CD4-positive, CD25-positive, alpha-beta regulatory T cell (primary cell): ENCODE measurements around the gene ARHGAP44. TPM values are rescaled to one million over a fixed set of nuclear protein-coding genes. Genes with fewer than 3 reads are reported as not detected.

Experiments
- ATAC-seq, 2 donors: fragments of 150-1000 bp; cut with Tn5 transposase; one replicate each; pipeline ENCODE4 v1.10.0; 2021; ENCODE audit warnings: low read depth in 2 of 2, moderate number of reproducible peaks in 2 of 2, moderate library complexity in 1 of 2
- DNase-seq, 3 donors: peaks; one replicate each; pipeline versions ENCODE4 v3.0.0 to v3.0.0-alpha.2; 2012 to 2022; ENCODE audit warnings: mixed read lengths in 1 of 3
- H3K27ac ChIP-seq: one replicate; pipeline ENCODE4 v1.7.0; 2013; ENCODE audit warnings: mild to moderate bottlenecking, low read length; ENCODE audit not compliant: insufficient read depth, poor library complexity, severe bottlenecking
- H3K27me3 ChIP-seq: one replicate; pipeline ENCODE4 v1.7.0; 2013; ENCODE audit warnings: low read length; ENCODE audit not compliant: control insufficient read depth, insufficient read depth
- H3K36me3 ChIP-seq: one replicate; pipeline ENCODE4 v1.7.0; 2013; ENCODE audit warnings: mild to moderate bottlenecking, low read length, moderate library complexity; ENCODE audit not compliant: control insufficient read depth, insufficient read depth
- H3K4me1 ChIP-seq: 2 replicates; pipeline ENCODE4 v1.7.0; 2013; ENCODE audit warnings: mild to moderate bottlenecking, low read length; ENCODE audit not compliant: insufficient read depth, control insufficient read depth, poor library complexity, severe bottlenecking
- H3K4me3 ChIP-seq: one replicate; pipeline ENCODE4 v1.7.0; 2013; ENCODE audit warnings: low read depth, mild to moderate bottlenecking, low read length, moderate library complexity
- H3K9me3 ChIP-seq, 2 experiments: 1 replicate in 1 of 2; 2 replicates in 1 of 2; pipeline ENCODE4 v1.7.0; 2013; ENCODE audit warnings: low read length in 2 of 2, mild to moderate bottlenecking in 1 of 2, moderate library complexity in 1 of 2; ENCODE audit not compliant: control insufficient read depth in 2 of 2
- H3K27ac Mint-ChIP-seq, 3 donors: one replicate each; pipeline ENCODE4 v1.8.0; 2020 to 2022; ENCODE audit warnings: mild to moderate bottlenecking in 3 of 3, mixed read lengths in 3 of 3, moderate library complexity in 2 of 3
- H3K27me3 Mint-ChIP-seq: one replicate; pipeline ENCODE4 v1.8.0; 2022; ENCODE audit warnings: mild to moderate bottlenecking, mixed read lengths
- H3K36me3 Mint-ChIP-seq: one replicate; pipeline ENCODE4 v1.8.0; 2020; ENCODE audit warnings: mixed read lengths
- H3K4me1 Mint-ChIP-seq, 4 donors: one replicate each; pipeline ENCODE4 v1.8.0; 2020 to 2022; ENCODE audit warnings: mixed read lengths in 4 of 4, mild to moderate bottlenecking in 1 of 4
- H3K4me3 Mint-ChIP-seq, 4 donors: one replicate each; pipeline ENCODE4 v1.8.0; 2020 to 2022; ENCODE audit warnings: mild to moderate bottlenecking in 4 of 4, mixed read lengths in 4 of 4, moderate library complexity in 3 of 4
- H3K9me3 Mint-ChIP-seq, 7 donors: one replicate each; pipeline ENCODE4 v1.8.0; 2020 to 2022; ENCODE audit warnings: mixed read lengths in 7 of 7, mild to moderate bottlenecking in 3 of 7, moderate library complexity in 2 of 7
- polyA plus RNA-seq, 4 donors: library from polyadenylated mRNA; unstranded; fragments of 300-500 nt; fragmentation: Illumina TruSeq; gene quantifications; one replicate each; pipeline ENCODE4 v1.2.3, GENCODE V29; 2021
- total RNA-seq: library from RNA; stranded (reverse); gene quantifications from one replicate; pipeline ENCODE4 v1.2.3, GENCODE V29; 2022

The ARHGAP44 gene
- total and polyA plus RNA-seq, 5 donors from 2014 or later = 0.10 to 0.95 TPM; not detected in 3

DNA sequence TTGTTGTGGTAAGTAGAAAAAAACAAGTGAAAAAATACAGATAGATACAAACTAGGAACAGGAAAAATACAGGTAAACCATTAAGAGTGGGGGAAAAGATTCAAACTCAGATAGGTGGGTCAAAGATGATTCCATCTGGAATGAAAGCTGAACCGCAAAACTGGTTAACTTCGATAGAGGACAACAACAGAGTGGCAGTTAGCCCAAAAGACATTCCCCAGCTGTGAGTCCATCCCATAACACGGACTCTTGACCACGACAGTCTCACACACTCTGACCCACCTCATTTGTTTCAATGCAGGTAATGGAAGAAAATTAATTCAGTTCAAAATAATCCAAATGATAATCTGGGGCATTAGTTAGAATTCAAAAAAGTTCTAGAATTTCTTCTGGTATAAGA lies 215.0 kb downstream of the ARHGAP44 start:
- Histone ChIP-seq H3K27me3 (no peaks in the 10 kb centered on the region), H3K4me1 (no peaks in the 10 kb centered on the region), H3K4me3 (no peak overlapping the region), H3K27ac (no peak overlapping the region), H3K36me3 (peaks cover 86% of the 10 kb centered on the region), H3K9me3 (no peaks in the 10 kb centered on the region)
- H3K27ac Mint-ChIP-seq = peak overlapping the region in 1 of 3 donors; percentile 78
- no peaks in the 10 kb centered on the region for H3K27me3 Mint-ChIP-seq
- peaks cover 0 to 2% (median 0%) of the 10 kb centered on the region in 7 donors for H3K9me3 Mint-ChIP-seq
- no peak overlapping the region for H3K4me3 Mint-ChIP-seq
- H3K36me3 Mint-ChIP-seq = peaks cover 26% of the 10 kb centered on the region
- H3K4me1 Mint-ChIP-seq = peaks cover 0 to 5% (median 0%) of the 10 kb centered on the region in 4 donors
- DNase-seq = no peak
- no peak for ATAC-seq

DNA sequence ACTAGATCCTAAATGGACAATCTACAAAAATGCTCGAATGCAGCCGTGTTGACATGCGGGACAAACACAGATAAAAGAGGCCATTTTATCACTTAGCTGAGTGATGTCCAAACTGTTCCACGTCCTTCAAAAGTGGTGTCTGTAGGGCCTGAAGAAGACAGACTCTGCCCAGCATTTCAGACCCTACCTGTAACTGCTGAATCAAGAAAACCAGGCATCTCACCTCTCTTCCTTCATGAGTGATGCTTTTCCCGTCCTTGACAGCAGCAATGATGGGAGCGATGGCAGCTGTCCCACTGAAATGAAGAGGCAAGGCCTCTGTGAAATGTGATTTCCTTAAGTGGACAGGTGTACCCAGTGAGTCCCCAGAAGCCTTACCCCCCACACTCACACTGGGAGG lies 216.2 kb downstream of the ARHGAP44 start:
- no peaks in the 10 kb centered on the region for H3K9me3 ChIP-seq
- Mint-ChIP-seq H3K36me3 (peaks cover 30% of the 10 kb centered on the region), H3K9me3 (peaks cover 0 to 2% (median 0%) of the 10 kb centered on the region in 7 donors), H3K27ac (peak overlapping the region in 1 of 3 donors; percentile 75), H3K4me1 (peaks cover 0 to 7% (median 0%) of the 10 kb centered on the region in 4 donors), H3K4me3 (no peak overlapping the region), H3K27me3 (no peaks in the 10 kb centered on the region)
- no peaks in the 10 kb centered on the region for H3K27me3 ChIP-seq
- H3K36me3 ChIP-seq = peaks cover 87% of the 10 kb centered on the region
- H3K4me3 ChIP-seq = no peak overlapping the region
- no peak overlapping the region for H3K27ac ChIP-seq
- no peaks in the 10 kb centered on the region for H3K4me1 ChIP-seq
- DNase-seq (no peak), ATAC-seq (no peak)

DNA sequence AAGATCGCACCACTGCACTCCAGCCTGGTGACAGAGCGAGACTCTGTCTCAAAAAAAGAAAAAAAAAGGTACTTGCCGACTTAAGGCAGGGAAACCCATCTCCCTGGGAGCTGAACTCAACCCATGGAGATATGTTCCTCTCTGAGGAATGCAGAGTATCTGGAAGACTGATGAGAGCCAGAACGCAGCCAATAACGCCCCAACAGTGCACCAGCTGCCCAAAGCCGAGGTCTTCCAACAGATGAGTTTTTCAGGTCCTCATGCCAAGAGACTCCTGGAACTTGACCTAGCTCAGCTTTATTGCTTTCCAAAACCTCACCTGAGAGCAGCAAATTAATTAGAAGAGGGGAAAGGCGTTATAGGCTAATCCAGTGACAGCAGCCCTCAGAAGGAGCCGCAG lies 219.2 kb downstream of the ARHGAP44 start:
- DNase-seq (no peak), ATAC-seq (no peak)
- Histone ChIP-seq H3K4me1 (no peaks in the 10 kb centered on the region), H3K36me3 (peaks cover 91% of the 10 kb centered on the region), H3K27ac (no peak overlapping the region), H3K27me3 (no peaks in the 10 kb centered on the region), H3K4me3 (no peak overlapping the region), H3K9me3 (no peaks in the 10 kb centered on the region)
- Mint-ChIP-seq H3K27me3 (no peaks in the 10 kb centered on the region), H3K36me3 (peaks cover 48% of the 10 kb centered on the region), H3K4me1 (peaks cover 0 to 9% (median 5%) of the 10 kb centered on the region in 4 donors), H3K9me3 (peaks cover 0 to 2% (median 0%) of the 10 kb centered on the region in 7 donors), H3K4me3 (no peak overlapping the region), H3K27ac (peak overlapping the region in 2 of 3 donors; percentile 6 to 13)

DNA sequence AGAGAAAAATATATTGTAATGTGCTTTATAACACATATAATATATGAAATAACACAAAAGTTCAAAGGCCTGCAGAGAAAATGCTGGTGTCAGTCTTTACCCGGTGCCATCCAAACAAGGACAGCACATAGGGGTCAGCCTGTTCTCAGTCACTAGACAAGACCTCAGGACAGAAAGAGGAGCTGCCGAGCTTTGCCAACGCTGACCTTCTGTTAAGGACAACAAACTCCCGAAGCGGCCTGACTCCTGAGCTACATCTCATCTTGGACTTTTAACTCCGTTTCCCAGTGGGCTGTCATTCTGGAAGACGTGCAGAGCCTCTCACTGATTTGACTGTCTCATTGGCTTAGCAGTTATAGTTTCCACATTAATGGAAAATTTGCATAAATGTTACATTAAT lies 221.7 kb downstream of the ARHGAP44 start:
- Mint-ChIP-seq H3K4me3 (no peak overlapping the region), H3K9me3 (no peaks in the 10 kb centered on the region), H3K27ac (no peak overlapping the region), H3K4me1 (peaks cover 14 to 27% (median 20%) of the 10 kb centered on the region in 4 donors), H3K36me3 (peaks cover 48% of the 10 kb centered on the region), H3K27me3 (no peaks in the 10 kb centered on the region)
- Histone ChIP-seq H3K4me3 (no peak overlapping the region), H3K4me1 (no peaks in the 10 kb centered on the region), H3K27me3 (no peaks in the 10 kb centered on the region), H3K27ac (no peak overlapping the region), H3K36me3 (peaks cover 87% of the 10 kb centered on the region), H3K9me3 (no peaks in the 10 kb centered on the region)
- DNase-seq = no peak
- ATAC-seq = no peak

DNA sequence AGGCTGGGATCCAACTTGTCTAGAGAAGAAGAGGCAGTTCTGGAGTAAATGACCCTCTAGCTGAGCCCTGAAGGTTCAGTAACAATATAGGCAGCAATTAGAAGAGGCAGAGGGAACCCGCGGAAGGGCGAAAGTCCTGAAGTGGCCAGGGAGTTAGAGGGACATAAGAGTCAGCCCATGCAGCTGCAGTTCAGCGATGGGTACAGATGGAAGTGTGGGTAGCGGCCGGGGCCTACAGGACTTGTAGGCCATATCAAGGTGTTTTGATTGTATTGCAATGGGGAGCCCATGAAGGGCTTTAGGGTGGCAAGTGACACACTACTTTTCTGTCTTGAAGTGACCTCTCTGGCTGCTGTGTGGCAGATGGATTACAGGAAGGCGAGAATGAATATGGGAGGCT lies 225.5 kb downstream of the ARHGAP44 start:
- H3K9me3 Mint-ChIP-seq = no peaks in the 10 kb centered on the region
- H3K4me1 Mint-ChIP-seq = peaks cover 14 to 51% (median 33%) of the 10 kb centered on the region in 4 donors
- ATAC-seq (no peak), DNase-seq (no peak)
- Histone ChIP-seq H3K27me3 (no peaks in the 10 kb centered on the region), H3K4me1 (peaks cover 18% of the 10 kb centered on the region), H3K27ac (no peak overlapping the region), H3K36me3 (peaks cover 57% of the 10 kb centered on the region), H3K4me3 (no peak overlapping the region), H3K9me3 (no peaks in the 10 kb centered on the region)
- peaks cover 46% of the 10 kb centered on the region for H3K36me3 Mint-ChIP-seq
- H3K27ac Mint-ChIP-seq = peak overlapping the region; percentile 69 to 99 (median 82)
- peak overlapping the region; percentile 42 to 94 (median 69) for H3K4me3 Mint-ChIP-seq
- no peaks in the 10 kb centered on the region for H3K27me3 Mint-ChIP-seq

DNA sequence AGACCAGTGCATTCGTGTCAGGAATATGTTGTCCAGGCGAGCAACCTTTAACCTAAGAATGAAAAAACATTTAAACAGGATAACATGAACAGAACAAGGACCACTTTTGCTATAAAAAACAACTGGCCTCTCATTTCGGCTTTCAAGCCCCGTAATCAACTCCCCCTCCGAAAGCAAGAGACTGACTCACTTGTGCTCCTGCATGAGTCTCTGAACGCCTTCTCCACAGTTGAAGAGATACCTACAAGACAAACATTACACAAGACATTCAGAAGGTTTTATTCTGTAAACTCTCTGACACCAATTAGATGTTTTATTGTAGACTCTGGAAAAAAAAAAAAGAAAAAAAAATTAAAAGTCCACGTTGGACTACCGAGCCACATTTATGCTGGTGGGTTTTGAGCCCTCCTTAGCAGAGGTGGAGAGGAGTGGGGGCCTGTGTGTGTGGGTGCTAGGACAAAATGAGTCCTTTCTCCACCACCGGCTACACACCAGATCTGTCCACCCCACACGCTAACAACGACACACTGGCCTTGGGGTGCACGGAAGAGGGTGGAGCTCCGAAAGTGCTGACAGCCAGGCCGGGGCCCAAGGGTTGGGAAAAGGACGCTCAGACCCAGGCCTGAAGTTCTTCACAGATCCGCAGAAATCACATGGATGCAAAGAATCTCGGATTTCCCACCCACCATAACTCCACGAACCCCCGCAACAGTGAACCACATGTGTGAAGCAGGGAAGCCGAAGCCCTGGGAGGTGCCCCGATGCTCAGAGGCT lies 227.8 kb downstream of the ARHGAP44 start:
- Histone ChIP-seq H3K27me3 (no peaks in the 10 kb centered on the region), H3K27ac (peak overlapping the region; percentile 73)

DNA sequence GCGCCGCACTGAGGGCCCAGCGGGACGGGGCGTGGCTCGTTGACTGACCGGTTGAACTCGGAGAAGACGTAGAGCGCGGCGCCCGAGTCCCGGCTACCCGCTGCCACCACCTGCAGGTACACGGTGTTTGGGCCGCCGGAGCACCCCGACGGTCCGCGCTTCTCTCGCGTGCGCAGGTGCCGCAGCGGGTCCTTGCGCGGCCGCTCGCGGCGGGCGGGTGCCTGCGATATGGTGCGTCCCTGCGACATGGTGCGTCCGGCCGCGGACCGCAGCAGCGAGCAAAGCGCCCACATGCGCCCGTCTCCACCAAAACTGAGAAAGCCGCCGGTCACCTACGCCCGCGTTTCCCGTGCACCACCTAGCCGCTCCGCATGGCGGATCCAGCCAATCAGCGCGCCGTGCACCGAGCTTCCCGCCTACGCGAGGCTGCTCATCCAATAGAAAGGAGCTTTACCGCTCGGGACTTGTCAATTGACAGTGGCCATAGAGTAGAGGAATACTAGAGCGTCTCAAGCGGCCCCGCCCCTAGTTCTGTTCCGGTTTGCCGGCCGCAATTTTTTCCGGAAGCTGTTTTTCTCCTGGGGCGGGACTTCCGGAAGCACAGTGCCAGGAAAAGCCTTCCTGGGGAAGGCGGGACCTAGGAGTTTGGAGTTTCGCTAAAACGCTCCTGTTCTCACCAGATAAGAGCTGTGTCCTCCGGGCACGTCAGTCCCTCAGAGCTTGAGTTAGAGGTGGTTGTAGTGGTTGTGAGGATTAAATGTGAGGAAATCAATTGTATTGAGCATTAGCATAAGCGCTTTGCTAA lies 228.6 kb downstream of the ARHGAP44 start, which contains the start of gene ELAC2:
TSS of gene ELAC2 (minus strand) at position 373 of the 805 bp plus-strand sequence. CDS start at position 293, 80 bp downstream.
- ATAC-seq (peak; percentile 100), DNase-seq (peak; percentile 94 to 97 (median 97))
- Mint-ChIP-seq H3K4me3 (peak within 1 kb of the TSS; percentile 94 to 100 (median 99)), H3K27me3 (no peaks in the 10 kb centered on the region), H3K4me1 (peaks cover 14 to 47% (median 31%) of the 10 kb centered on the region in 4 donors), H3K27ac (peak within 1 kb of the TSS; percentile 97 to 99 (median 98)), H3K36me3 (peaks cover 30% of the 10 kb centered on the region), H3K9me3 (no peaks in the 10 kb centered on the region)
- Histone ChIP-seq H3K27me3 (no peaks in the 10 kb centered on the region), H3K4me3 (peak within 1 kb of the TSS; percentile 99), H3K36me3 (peaks cover 27% of the 10 kb centered on the region), H3K4me1 (peaks cover 18% of the 10 kb centered on the region), H3K27ac (peak within 1 kb of the TSS; percentile 73), H3K9me3 (no peaks in the 10 kb centered on the region)

More for the DNA sequence above, 227.8 kb downstream of the ARHGAP44 start:
- ATAC-seq (no peak), DNase-seq (peak in 1 of 3 donors; percentile 43)
- peak overlapping the region; percentile 60 to 99 (median 76) for H3K27ac Mint-ChIP-seq
- H3K9me3 Mint-ChIP-seq = no peaks in the 10 kb centered on the region
- Histone ChIP-seq H3K4me3 (peak overlapping the region; percentile 82), H3K4me1 (peaks cover 18% of the 10 kb centered on the region), H3K9me3 (no peaks in the 10 kb centered on the region), H3K36me3 (peaks cover 35% of the 10 kb centered on the region)
- H3K36me3 Mint-ChIP-seq = peaks cover 33% of the 10 kb centered on the region
- H3K27me3 Mint-ChIP-seq = no peaks in the 10 kb centered on the region
- peaks cover 14 to 47% (median 31%) of the 10 kb centered on the region in 4 donors for H3K4me1 Mint-ChIP-seq
- peak overlapping the region; percentile 94 to 100 (median 99) for H3K4me3 Mint-ChIP-seq
